ENCODE measurements around the gene AUH.
A peak's percentile ranks its signal among the peaks of the same experiment; 100 is the strongest.

The AUH gene

GRCh38 chr9:91181541-91181940, 180.2 kb downstream of the AUH start:
- H3K4me1 Mint-ChIP-seq (ENCODE audit: low read depth): peaks cover 28% of the 10 kb centered on the region
- H3K36me3 Mint-ChIP-seq (ENCODE audit: low read depth): no peaks in the 10 kb centered on the region
- H3K4me3 Mint-ChIP-seq: no peak overlapping the region
- H3K27me3 Mint-ChIP-seq: no peaks in the 10 kb centered on the region
- no peak overlapping the region for H3K27ac Mint-ChIP-seq
- intact Hi-C loops (cut with micrococcal nuclease): no loop called here
- no peaks in the 10 kb centered on the region for H3K9me3 Mint-ChIP-seq

- Mint-ChIP-seq H3K4me1 (ENCODE audit: low read depth) (peaks cover 22% of the 10 kb centered on the region), H3K27ac (no peak overlapping the region), H3K36me3 (ENCODE audit: low read depth) (no peaks in the 10 kb centered on the region), H3K4me3 (no peak overlapping the region), H3K9me3 (no peaks in the 10 kb centered on the region), H3K27me3 (no peaks in the 10 kb centered on the region)
- intact Hi-C loops (cut with micrococcal nuclease): no loop called here
Observed at GRCh38 chr9:91180930-91181268, 180.8 kb downstream of the AUH start.

GRCh38 chr9:91180240-91180929, 181.3 kb downstream of the AUH start:
- Mint-ChIP-seq H3K9me3 (no peaks in the 10 kb centered on the region), H3K36me3 (ENCODE audit: low read depth) (no peaks in the 10 kb centered on the region), H3K27me3 (no peaks in the 10 kb centered on the region), H3K4me3 (no peak overlapping the region), H3K4me1 (ENCODE audit: low read depth) (peaks cover 22% of the 10 kb centered on the region), H3K27ac (no peak overlapping the region)
- intact Hi-C loops (cut with micrococcal nuclease): no loop called here

GRCh38 chr9:91179237-91180138, 182.2 kb downstream of the AUH start:
- H3K36me3 Mint-ChIP-seq (ENCODE audit: low read depth): no peaks in the 10 kb centered on the region
- no peaks in the 10 kb centered on the region for H3K9me3 Mint-ChIP-seq
- H3K4me1 Mint-ChIP-seq (ENCODE audit: low read depth): peaks cover 31% of the 10 kb centered on the region
- peak overlapping the region; percentile 77 for H3K27ac Mint-ChIP-seq
- H3K27me3 Mint-ChIP-seq: no peaks in the 10 kb centered on the region
- intact Hi-C loops (cut with micrococcal nuclease): no loop called here
- no peak overlapping the region for H3K4me3 Mint-ChIP-seq

GRCh38 chr9:91178281-91179236, 183.2 kb downstream of the AUH start:
- no peaks in the 10 kb centered on the region for H3K9me3 Mint-ChIP-seq
- H3K4me3 Mint-ChIP-seq: no peak overlapping the region
- peaks cover 37% of the 10 kb centered on the region for H3K4me1 Mint-ChIP-seq (ENCODE audit: low read depth)
- intact Hi-C loops (cut with micrococcal nuclease): no loop called here
- no peaks in the 10 kb centered on the region for H3K36me3 Mint-ChIP-seq (ENCODE audit: low read depth)
- peak overlapping the region; percentile 77 for H3K27ac Mint-ChIP-seq
- H3K27me3 Mint-ChIP-seq: no peaks in the 10 kb centered on the region

- peak overlapping the region; percentile 77 for H3K27ac Mint-ChIP-seq
- H3K4me3 Mint-ChIP-seq: no peak overlapping the region
- peaks cover 37% of the 10 kb centered on the region for H3K4me1 Mint-ChIP-seq (ENCODE audit: low read depth)
- no peaks in the 10 kb centered on the region for H3K36me3 Mint-ChIP-seq (ENCODE audit: low read depth)
- H3K9me3 Mint-ChIP-seq: no peaks in the 10 kb centered on the region
- no peaks in the 10 kb centered on the region for H3K27me3 Mint-ChIP-seq
- intact Hi-C loops (cut with micrococcal nuclease): loop anchor here (2.0 kb wide), 1 partner anchor 13 kb away; no protein-coding TSS in a partner anchor
Observed at GRCh38 chr9:91177661-91178280, 183.9 kb downstream of the AUH start.

- intact Hi-C loops (cut with micrococcal nuclease): loop anchor here (2.0 kb wide), 1 partner anchor 14 kb away; no protein-coding TSS in a partner anchor
- Mint-ChIP-seq H3K9me3 (peaks cover 5% of the 10 kb centered on the region), H3K4me3 (no peak overlapping the region), H3K36me3 (ENCODE audit: low read depth) (no peaks in the 10 kb centered on the region), H3K27me3 (no peaks in the 10 kb centered on the region), H3K27ac (peak overlapping the region; percentile 77), H3K4me1 (ENCODE audit: low read depth) (peaks cover 37% of the 10 kb centered on the region)
Observed at GRCh38 chr9:91177081-91177480, 184.6 kb downstream of the AUH start.

GRCh38 chr9:91176426-91176825, 185.3 kb downstream of the AUH start:
- Mint-ChIP-seq H3K27me3 (no peaks in the 10 kb centered on the region), H3K9me3 (peaks cover 12% of the 10 kb centered on the region), H3K4me1 (ENCODE audit: low read depth) (peaks cover 37% of the 10 kb centered on the region), H3K4me3 (no peak overlapping the region), H3K27ac (no peak overlapping the region), H3K36me3 (ENCODE audit: low read depth) (peaks cover 6% of the 10 kb centered on the region)
- intact Hi-C loops (cut with micrococcal nuclease): loop anchor here (2.0 kb wide), 1 partner anchor 14 kb away; no protein-coding TSS in a partner anchor

GRCh38 chr9:91174772-91175171, 186.9 kb downstream of the AUH start:
- H3K4me3 Mint-ChIP-seq: no peak overlapping the region
- H3K9me3 Mint-ChIP-seq: peaks cover 28% of the 10 kb centered on the region
- H3K27ac Mint-ChIP-seq: peak overlapping the region; percentile 72
- intact Hi-C loops (cut with micrococcal nuclease): no loop called here
- no peaks in the 10 kb centered on the region for H3K27me3 Mint-ChIP-seq
- H3K36me3 Mint-ChIP-seq (ENCODE audit: low read depth): peaks cover 13% of the 10 kb centered on the region
- peaks cover 32% of the 10 kb centered on the region for H3K4me1 Mint-ChIP-seq (ENCODE audit: low read depth)

GRCh38 chr9:91172329-91172728, 189.4 kb downstream of the AUH start:
- Mint-ChIP-seq H3K27ac (no peak overlapping the region), H3K36me3 (ENCODE audit: low read depth) (peaks cover 18% of the 10 kb centered on the region), H3K27me3 (no peaks in the 10 kb centered on the region), H3K9me3 (peaks cover 32% of the 10 kb centered on the region), H3K4me3 (no peak overlapping the region), H3K4me1 (ENCODE audit: low read depth) (peaks cover 22% of the 10 kb centered on the region)
- intact Hi-C loops (cut with micrococcal nuclease): no loop called here

- peaks cover 32% of the 10 kb centered on the region for H3K9me3 Mint-ChIP-seq
- H3K4me1 Mint-ChIP-seq (ENCODE audit: low read depth): peaks cover 20% of the 10 kb centered on the region
- H3K27ac Mint-ChIP-seq: no peak overlapping the region
- intact Hi-C loops (cut with micrococcal nuclease): no loop called here
- peaks cover 18% of the 10 kb centered on the region for H3K36me3 Mint-ChIP-seq (ENCODE audit: low read depth)
- H3K4me3 Mint-ChIP-seq: no peak overlapping the region
- no peaks in the 10 kb centered on the region for H3K27me3 Mint-ChIP-seq
Observed at GRCh38 chr9:91170951-91171350, 190.8 kb downstream of the AUH start.

GRCh38 chr9:91166796-91167366, 194.8 kb downstream of the AUH start:
- H3K9me3 Mint-ChIP-seq: peaks cover 25% of the 10 kb centered on the region
- intact Hi-C loops (cut with micrococcal nuclease): no loop called here
- no peak overlapping the region for H3K27ac Mint-ChIP-seq
- peaks cover 44% of the 10 kb centered on the region for H3K4me1 Mint-ChIP-seq (ENCODE audit: low read depth)
- no peaks in the 10 kb centered on the region for H3K27me3 Mint-ChIP-seq
- peaks cover 16% of the 10 kb centered on the region for H3K36me3 Mint-ChIP-seq (ENCODE audit: low read depth)
- no peak overlapping the region for H3K4me3 Mint-ChIP-seq
